Measurements from ENCODE around the gene INSRR.

- TF ChIP-seq ATF2 (CRISPR knock-in tag; IDR thresholded peaks at IDR 0.05; ENCODE audit: borderline replicate concordance, low read depth) (no peak), ELF4 (CRISPR knock-in tag; IDR thresholded peaks at IDR 0.05; ENCODE audit: low read depth) (no peak), E2F1 (CRISPR knock-in tag; IDR thresholded peaks at IDR 0.05) (no peak), USF1 (CRISPR knock-in tag; IDR thresholded peaks at IDR 0.05) (no peak)
Observed at GRCh38 chr1:156895927-156896326, 37.0 kb upstream of the INSRR start.
